GM19455 (cell line): ENCODE measurements around the gene TUFM.
"Not testable (repeated sequence)": the region's sequence is repeated elsewhere in the genome, so short reads cannot be mapped to it uniquely, and the experiment has no call there.

ENCODE experiments used
- ATAC-seq: cut with Tn5 transposase; IDR thresholded peaks from one replicate; pipeline ENCODE4 v1.9.1; 2021; ENCODE audit not compliant: unreplicated experiment

TUFM gene

DNA sequence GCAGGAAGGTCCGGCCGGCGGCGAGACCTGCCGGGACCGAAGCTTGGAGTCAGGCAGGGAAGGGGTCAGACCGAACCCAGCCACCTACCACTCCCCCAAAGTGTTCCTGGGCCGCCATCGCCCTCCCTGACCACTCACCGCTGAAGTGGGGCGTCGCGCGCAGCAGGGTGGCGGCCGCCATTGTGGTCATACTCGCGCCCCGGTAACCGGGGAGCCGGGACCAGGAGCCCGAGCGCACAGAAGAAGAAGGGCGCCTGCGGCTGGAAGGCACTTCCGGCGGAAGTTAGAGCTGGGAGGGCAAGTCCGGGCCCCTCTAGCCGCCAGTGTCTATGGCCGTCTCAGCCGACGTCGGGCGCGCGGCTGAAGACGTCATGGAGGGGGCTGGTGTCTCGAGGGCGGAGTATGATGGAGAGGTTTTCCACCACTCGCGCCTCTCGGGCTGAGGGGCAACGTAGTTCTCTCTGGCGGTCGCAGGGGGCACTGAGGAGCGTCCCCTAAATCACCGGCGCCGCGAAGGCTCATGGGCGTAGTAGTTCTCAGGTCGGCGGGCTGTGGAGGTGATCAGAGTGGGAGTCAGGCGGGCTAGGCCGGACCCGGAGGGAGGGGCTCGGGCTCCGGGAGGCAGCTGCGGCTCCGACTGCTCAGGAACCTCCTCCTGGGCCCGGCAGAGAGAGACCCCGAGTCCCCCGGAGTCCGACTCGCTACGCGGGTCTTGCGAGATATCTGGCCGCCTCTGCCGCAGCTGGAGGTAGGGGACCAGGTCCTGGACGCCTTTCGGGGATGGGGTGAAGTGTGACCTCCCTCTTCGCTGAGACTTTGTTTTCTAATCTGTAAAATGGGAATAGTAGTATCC is at the start of gene TUFM:
TSS of gene TUFM (minus strand) at position 269 of the 853 bp plus-strand sequence. CDS start at position 190, 79 bp downstream.
- peak; percentile 84 for ATAC-seq

DNA sequence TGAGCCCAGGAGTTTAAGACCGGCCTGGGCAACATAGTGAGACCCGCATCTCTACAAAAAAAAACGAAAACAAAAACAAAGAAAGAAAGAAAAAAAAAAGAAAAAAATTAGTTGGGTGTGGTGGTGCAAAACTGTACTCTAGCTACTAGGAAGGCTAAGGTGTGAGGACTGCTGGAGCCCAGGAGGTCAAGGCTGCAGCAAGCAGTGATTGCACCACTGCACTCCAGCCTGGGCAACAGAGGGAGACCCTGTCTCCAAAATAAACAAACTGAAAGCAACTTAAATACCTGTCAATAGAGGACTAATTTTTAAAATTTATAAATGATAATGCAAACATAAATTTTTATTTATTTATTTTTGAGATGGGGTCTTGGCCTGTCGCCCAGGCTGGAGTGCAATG is 49.5 kb upstream of the TUFM start:
- ATAC-seq = no peak

DNA sequence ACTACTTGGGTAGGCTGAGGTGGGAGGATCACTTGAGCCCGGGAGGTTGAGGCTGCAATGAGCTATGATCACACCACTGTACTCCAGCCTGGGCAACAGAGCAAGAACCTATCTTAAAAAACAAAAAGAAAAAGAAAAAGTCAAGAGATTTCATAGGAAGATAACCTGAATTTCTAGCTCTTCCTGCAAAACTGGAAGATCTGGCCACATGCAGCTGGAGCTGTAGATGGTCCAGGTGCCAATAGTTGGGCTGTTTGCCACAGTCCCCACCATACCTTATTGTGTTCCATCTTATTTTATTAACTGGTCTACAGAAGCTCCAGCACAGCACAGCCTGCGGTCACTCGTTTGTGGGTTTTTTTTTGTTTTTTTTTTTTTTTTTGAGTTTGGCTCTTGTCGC is 47.1 kb upstream of the TUFM start:
- no peak for ATAC-seq

DNA sequence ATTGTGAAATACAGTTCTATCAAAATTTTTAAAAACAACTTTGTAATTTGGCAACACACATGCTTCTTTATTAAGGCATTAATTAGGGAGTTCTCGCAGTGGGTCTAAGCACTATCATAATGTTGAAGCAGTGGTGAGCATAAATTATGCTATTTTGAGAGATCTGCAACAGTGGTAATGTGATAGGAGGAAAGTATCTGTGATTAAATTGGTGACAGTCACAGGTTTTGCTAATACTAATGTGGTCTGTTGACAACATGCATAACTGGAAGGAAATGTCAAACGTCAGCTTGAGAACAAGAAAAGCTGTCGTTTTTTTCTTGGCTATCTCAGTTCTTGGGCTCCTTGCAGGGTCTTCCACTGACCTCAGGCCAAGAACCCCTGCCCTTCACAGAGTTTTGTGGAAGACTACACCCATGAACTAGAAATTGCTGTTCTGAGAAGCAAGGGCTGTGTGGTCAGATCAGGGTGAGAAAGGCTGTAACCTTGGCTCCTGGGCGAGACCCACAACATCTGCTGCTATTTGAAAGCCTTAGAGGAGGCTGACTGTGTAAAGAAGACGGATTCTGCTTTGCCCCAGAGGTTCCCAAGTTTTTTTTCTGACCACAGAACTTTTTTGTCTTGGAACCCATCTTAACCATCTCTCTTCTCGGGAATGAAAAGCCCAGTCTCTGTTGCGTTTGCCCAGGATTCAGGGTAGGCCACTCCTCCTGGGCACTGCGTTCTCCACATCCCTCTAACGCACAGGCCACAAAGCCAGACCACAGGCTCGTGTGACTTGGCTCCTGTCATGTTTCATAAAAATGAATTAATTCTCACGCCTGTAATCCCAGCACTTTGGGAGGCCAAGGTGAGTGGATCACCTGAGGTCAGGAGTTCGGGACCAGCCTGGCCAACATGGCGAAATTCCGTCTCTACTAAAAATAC is 46.1 kb upstream of the TUFM start:
- no peak for ATAC-seq

DNA sequence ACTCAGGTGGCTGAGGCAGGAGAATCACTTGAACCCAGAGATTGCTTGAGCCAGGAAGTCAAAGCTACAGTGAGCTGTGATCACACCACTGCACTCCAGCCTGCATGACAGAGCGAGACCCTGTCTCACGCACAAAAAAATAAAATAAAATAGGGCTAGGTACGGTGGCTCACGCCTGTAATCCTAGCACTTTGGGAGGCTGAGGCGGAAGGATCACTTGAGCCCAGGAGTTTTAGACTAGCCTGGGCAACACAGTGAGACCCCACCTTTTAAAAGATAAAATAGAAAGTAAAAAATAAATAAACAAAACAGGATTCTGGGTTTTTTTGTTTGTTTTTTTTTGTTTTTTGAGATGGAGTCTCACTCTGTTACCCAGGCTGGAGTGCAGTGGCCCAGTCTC is 44.2 kb upstream of the TUFM start:
- ATAC-seq = not testable (repeated sequence)

DNA sequence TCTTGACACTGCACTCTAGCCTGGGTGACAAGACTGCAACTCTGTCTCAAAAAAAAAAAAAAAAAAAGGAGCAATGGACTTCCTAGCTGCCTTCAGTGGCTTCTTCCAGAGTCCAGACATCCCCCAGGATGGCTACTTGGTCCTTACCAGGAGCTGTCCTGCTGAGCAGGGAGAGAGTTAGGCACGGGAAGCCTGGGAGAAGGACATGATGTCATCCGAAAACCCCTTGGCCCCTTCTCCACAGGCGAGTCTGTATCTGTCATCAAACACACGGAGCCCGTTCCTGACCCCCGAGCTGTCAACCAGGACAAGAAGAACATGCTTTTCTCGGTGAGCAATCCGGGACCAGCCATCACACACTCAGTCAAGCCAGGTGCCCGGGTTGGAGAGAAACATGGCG is 40.8 kb upstream of the TUFM start:
- no peak for ATAC-seq

DNA sequence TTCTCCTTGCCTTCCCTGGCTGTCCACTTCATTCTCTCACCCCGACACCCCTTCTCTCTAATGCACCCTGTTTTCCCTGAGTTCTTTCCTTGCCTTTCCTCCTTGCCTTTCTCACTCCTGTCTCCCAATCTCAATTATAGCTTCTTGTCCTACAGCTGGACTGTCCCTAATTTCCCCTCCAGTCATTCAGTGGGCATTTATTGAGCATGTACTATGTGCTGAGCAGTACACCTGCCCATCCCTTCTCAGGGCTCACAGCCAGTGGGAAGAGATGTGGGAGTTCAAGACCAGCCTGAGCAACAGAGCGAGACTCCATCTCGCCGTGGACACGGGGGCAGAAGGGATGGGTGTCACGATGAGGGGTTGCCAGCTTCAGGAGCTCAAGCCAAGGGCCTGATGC is 37.9 kb upstream of the TUFM start:
- ATAC-seq = no peak

DNA sequence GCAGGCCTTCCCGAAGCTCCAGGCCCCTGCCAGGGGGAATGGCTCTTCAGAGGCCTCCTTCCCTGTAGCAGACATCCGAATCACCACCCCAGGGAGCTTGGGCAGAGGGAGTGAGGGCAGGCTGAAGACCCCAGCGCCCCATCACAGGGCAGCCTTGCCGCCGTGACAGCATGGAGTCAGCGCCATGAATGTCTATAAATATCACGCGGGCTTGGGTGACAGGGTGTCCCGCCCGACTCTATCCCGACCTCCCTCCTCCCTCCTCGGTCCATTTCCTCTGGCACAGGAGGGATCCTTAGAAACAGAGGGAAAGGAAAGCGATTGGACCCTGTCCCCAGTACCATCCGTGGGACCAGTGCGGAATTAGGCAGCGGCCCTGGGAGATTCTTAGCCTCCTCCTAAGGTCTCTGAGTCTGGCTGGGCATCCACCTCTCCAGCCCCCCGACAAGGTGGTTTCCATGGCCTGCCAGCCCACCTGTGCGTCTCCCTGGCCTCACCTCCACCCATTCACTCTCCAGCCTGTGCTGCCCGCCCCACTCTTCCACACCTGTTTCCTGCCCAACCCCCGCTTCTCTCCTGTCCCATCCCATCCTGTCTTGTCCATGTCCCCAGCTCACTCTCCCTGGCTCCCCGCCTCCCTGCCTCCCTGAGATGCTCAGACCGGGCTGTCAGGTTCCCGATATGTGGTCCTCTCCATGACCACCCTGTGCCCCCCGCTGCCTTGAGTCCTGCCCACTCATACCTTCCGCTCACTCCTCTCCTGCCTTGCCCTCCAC is 37.3 kb upstream of the TUFM start:
- no peak for ATAC-seq

DNA sequence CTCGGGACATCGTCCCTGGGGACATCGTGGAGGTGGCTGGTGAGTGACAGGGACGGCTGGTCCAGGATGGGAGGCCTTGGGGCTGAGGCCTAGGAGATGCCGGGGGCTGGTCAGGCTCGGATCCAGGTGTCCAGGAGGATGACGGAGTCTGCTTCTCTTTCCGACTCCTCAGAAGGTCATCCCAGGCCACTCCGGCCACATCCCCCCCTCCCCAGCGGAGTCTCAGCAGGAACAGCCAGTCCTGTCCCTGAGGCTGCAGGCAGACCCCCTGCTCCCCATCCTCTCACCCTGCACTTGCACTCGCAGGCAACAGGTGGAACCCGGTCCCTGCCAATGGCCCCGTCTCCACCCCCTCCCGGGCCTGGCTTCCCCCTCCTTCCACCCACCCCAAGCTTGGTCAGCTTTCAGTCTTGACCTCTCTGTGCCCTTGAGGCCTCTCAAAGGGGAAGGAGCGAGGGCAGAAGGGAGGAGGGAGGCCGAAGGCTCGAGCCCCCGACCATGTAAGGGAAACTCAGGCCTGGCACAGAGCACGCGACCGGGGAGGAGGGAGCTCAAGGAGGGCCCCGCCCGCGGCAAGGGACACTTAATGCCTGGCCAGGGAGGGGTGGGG is 36.5 kb upstream of the TUFM start:
- ATAC-seq = no peak

DNA sequence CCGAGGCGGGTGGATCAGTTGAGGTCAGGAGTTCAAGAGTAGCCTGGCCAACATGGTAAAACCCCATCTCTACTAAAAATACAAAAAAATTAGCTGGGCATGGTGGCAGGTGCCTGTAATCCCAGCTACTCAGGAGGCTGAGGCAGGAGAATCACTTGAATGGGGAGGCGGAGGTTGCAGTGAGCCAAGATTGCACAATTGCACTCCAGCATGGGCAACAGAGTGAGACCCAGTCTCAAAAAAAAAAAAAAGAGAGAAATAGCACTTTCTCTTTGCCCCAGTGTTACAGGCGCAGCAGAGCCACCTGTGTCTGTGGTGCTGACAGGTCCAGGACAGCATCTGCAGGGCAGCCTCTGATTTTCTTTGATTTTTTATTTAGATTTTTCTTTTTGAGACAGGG is 35.4 kb upstream of the TUFM start:
- ATAC-seq = not testable (repeated sequence)

DNA sequence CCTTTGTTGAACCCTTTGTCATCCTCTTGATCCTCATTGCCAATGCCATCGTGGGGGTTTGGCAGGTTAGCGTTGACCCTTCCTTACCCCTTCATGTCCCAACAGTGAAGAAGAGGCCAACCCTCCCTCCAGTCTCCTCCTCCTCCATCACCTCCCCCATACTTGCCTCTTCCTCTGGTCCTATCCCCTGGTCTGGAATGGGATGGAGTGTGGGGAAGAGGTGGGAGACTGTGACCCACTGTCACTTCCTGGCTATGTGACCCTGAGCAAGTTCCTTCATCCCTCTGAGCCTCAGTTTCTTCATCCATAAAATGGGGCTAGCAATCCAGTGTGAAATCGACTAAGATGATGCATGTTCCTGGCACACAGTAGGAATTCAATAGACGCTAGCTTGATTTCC is 34.8 kb upstream of the TUFM start:
- ATAC-seq = no peak

DNA sequence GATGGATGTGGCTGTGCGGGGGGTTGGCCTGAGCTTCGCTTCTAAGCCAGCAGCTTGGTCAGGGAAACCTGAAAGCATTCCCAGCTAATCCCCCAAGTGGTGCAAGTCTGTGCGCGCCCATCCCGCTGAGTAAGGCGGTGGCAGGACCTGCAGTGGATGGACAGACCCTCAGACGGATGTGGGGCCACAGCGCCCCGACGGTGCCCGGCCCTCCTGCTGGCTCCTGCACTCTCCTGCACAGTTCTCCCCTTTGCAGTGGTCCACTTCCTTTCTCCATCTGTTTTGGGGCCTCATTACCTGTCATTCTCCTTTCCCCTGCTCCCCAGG is 34.4 kb upstream of the TUFM start:
- no peak for ATAC-seq

DNA sequence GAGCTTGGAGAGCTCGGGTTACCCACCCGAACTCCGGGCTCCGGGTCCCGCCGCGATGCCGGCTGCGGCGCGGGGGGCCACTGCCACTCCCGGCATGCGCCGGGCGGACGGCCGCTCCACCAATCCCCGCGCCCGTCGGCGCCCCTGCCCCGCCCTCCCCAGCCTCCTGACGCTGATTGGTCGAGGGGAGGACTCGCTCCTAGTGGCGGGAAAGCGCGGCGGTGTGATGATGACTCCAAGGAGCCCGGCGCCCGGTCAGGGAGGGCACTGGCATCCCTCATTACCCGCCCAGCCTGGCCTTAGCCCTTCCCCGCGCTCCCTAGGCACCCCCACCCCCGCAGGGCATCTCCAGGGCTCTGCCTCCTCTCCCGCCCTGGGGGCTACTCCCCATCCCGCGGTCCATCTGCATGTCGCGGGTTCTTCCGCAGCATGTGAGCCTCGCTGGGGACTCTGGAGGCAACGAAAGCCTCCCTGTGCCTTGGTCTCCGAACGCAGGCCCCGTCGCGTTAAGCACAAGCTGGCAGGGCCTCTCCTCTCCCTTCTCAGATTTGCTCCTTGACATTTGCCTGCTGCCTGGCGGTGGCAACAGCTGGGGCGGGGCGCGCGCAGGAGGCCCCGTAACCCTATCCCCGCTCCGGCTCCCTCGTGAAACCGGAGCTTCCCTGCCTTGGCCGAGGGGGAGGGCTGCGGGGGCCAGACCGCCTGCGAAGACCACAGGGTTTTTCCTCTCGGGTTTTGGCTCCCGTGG is 33.9 kb upstream of the TUFM start:
- ATAC-seq = peak; percentile 73

DNA sequence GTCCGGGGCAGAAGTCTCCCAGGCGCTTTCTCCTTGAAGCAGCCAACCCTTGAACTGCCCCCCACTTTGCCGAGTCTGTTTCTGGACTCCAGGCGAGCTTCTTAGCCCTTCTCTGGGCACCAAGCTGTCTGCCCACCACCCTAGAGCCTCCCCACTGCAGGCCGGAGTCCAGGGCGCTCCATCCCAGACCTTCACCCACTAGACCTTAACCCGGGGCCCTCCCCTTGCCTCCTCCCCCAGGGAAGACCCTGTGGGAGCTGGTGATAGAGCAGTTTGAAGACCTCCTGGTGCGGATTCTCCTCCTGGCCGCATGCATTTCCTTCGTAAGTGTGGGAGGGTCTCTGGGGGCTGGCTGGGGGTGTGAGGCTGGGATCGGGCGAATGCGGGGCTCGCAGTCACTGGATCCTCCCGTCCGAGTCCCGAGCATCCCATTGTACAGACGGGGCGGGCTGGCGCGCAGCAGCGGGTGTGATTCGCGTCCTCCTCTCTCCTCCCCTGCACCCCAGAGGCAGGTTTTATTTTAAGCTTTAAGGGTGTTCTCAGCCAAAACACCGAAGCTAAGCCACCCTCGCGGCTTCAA is 33.2 kb upstream of the TUFM start:
- ATAC-seq = peak; percentile 26

DNA sequence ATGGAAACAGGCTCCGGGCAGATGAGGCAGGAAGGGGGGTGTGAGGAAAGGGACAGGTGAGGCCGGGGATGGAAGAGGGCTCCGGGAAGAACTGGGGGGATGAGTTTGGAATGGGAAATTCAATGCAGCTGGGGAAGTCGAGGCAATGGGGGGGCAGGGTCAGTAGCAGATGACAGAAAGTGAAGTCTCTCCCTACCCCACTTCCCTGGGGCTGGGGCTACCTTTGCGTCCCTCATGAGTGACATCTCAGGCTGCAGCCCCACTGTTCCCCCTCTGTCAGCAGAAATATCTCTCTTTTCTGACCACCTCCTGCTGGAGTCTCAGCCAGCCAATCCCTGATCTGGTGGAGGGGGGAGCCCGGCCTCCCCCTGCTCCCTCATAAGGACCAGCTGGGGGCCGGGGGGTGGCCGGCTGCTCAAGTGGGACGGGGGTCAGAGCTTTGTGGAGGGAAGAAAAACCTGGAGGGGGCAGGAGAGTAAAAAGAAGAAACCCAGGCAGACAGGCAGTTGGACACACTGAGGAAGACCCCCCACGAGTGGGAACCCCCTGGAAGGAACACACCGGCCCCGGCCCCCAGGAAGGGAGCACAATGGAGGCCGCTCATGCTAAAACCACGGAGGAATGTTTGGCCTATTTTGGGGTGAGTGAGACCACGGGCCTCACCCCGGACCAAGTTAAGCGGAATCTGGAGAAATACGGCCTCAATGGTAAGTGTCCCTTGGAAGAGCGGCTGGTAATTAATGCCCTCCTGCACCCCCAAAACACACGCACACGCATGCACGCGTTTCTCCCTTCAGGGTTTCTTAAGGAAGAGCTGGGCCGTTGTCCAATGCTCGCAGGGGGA is 32.2 kb upstream of the TUFM start, which contains the start of gene ATP2A1:
TSS of gene ATP2A1 (plus strand) at position 406 of the 844 bp plus-strand sequence. CDS start at position 590, 184 bp downstream.
- no peak for ATAC-seq

DNA sequence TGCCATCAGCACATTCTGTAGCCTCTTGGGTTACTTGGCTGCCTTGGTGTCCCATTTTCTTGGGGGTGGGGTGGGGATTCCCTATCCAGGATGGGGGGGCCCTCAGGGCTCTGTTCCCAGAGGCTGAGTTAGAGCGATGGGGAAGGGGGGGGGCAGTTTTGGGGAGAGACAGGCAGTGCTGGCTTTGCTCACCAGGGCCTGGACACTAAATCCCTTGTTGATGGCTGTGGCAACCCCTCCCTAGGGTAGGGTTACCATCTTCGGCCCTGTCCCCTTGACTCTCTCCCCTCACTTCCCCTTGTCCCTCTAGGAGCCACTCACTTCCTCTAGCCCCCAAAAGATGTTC is 31.5 kb upstream of the TUFM start:
- no peak for ATAC-seq

DNA sequence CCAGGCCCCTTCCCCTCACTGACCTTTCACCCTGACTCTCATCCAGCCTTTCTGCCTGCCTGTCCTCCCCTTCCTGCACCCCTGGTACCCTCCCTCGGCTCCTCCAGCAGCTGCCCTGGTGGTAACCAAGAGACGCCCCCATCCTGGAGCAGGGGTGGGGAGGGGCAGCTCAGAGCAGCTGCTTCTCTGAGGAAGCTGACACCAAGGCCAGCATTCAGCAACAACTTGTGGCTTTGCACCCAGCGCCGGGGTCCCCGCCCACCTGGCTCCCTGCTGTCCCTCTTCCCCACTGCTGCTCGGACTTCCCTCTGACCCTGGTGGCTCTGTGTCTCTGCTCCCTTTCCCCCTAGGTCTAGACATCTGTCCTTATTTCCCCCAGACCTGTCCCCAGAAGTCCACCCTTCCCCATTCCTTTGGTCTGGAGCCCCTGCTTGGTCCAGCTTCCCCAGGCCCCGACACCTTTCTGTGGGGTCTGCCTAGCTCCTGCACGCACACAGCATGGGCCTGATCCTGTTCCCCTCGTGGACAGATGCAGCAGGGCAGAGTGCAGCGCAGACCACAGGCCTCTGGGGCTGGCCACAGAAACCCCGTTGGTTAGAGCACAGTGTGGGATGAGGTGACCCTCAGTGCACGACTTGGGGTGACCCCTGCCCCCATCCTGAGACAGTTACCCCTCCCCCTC is 31.0 kb upstream of the TUFM start:
- ATAC-seq = no peak

DNA sequence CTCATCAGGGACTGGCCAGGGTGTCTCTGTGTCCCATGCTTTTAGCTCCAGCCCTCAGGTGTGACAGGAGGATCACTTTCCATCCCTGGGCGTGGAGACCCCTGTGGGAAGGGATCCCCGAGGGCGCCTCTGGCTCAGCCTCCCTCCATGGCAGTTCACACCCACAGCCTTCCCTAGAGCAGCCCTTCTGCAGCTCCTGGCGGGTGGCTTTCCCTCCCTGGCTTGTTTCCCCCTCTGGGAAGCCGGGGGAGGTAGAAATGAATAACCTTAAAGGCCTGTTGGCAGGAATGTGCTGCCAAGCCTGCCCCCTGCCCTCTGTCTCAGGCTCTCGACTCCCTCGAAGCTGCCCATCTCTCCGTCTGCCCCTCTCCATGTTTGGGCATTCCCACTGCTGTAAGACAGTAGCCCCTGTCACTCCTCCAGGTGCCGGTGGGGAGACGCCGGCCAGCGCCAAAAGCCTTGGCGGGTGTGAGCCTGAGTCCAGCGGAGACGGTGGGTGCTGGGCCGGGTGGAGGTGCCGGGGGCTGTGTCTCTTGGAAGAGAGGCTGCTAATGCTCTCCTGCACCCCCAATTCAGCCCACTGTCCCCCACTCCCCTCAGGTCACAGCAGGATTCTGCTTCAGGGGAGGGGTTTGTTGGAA is 30.0 kb upstream of the TUFM start:
- ATAC-seq = no peak
